Measurements from ENCODE around the gene ZFAND4.

DNA sequence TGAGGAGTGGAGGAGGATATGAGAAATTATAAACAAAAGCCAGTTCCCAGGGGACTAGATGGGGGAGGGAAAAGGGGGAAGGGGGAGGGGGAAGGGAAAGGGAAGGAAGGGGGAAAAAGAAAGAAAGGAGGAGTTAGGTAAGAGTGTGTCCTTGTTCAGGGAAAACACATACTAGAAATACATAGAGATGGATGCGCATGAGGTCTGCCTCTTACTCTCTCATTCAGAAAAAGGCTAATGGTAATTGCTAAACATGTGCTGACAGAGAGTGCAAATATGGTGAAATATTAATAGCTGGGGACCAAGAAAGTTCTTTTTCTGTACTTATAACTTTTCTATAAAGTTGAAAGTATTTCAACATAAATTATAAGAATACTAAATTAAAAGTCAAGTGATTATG is 64.5 kb downstream of the ZFAND4 start:
- TF ChIP-seq, protein P1, sequence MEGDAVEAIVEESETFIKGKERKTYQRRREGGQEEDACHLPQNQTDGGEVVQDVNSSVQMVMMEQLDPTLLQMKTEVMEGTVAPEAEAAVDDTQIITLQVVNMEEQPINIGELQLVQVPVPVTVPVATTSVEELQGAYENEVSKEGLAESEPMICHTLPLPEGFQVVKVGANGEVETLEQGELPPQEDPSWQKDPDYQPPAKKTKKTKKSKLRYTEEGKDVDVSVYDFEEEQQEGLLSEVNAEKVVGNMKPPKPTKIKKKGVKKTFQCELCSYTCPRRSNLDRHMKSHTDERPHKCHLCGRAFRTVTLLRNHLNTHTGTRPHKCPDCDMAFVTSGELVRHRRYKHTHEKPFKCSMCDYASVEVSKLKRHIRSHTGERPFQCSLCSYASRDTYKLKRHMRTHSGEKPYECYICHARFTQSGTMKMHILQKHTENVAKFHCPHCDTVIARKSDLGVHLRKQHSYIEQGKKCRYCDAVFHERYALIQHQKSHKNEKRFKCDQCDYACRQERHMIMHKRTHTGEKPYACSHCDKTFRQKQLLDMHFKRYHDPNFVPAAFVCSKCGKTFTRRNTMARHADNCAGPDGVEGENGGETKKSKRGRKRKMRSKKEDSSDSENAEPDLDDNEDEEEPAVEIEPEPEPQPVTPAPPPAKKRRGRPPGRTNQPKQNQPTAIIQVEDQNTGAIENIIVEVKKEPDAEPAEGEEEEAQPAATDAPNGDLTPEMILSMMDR (IDR thresholded peaks at IDR 0.05): no peak
- no peak for TF ChIP-seq POLR2A (IDR thresholded peaks at IDR 0.05)

Measured in right lobe of liver (tissue), 4 donors.